ENCODE measurements around the gene PFKL. TPM values are rescaled to one million over a fixed set of nuclear protein-coding genes. Genes with fewer than 3 reads are reported as not detected.
A peak's percentile ranks its signal among the peaks of the same experiment; 100 is the strongest.

PFKL gene
- total RNA-seq, 3 donors from 2014 or later (not counting 1 experiment from before 2014, with no cell fraction given) = 89.7 to 91.3 (median 89.9) TPM

- no peaks in the 10 kb centered on the region for H3K27me3 Mint-ChIP-seq (ENCODE audit: low read depth in 2 of 2)
- no peak overlapping the region for H3K27ac Mint-ChIP-seq
- no peaks in the 10 kb centered on the region for H3K36me3 Mint-ChIP-seq
- Histone ChIP-seq H3K27me3 (ENCODE audit: control insufficient read depth, insufficient read depth, low read length) (no peaks in the 10 kb centered on the region), H3K4me1 (ENCODE audit: control insufficient read depth, insufficient read depth, low read length) (peaks cover 22% of the 10 kb centered on the region), H3K36me3 (ENCODE audit: control insufficient read depth, insufficient read depth, low read length) (peaks cover 7% of the 10 kb centered on the region), H3K4me3 (ENCODE audit: low read length) (no peak overlapping the region), H3K9me3 (ENCODE audit: control insufficient read depth, insufficient read depth, low read length) (no peaks in the 10 kb centered on the region), H3K27ac (ENCODE audit: low read length) (no peak overlapping the region)
- H3K4me3 Mint-ChIP-seq = no peak overlapping the region
- no peak for TF ChIP-seq CTCF (IDR thresholded peaks at IDR 0.05)
- intact Hi-C loops (cut with micrococcal nuclease) = no loop called here
- ATAC-seq (no peak), DNase-seq (no peak)
- H3K4me1 Mint-ChIP-seq = peaks cover 4 to 44% of the 10 kb centered on the region in 2 donors
- no peaks in the 10 kb centered on the region for H3K9me3 Mint-ChIP-seq
- WGBS (ENCODE audit: insufficient coverage) = 88% methylated on average over 9 of the region's 9 CpGs
These were observed 5.8 kb downstream of the PFKL start for GRCh38 chr21:44305691-44306090.

GRCh38 chr21:44306936-44307704 is 7.3 kb downstream of the PFKL start:
- no peak overlapping the region for H3K4me3 Mint-ChIP-seq
- Histone ChIP-seq H3K27me3 (ENCODE audit: control insufficient read depth, insufficient read depth, low read length) (no peaks in the 10 kb centered on the region), H3K9me3 (ENCODE audit: control insufficient read depth, insufficient read depth, low read length) (no peaks in the 10 kb centered on the region), H3K4me3 (ENCODE audit: low read length) (no peak overlapping the region), H3K36me3 (ENCODE audit: control insufficient read depth, insufficient read depth, low read length) (peaks cover 20% of the 10 kb centered on the region), H3K4me1 (ENCODE audit: control insufficient read depth, insufficient read depth, low read length) (peaks cover 8% of the 10 kb centered on the region), H3K27ac (ENCODE audit: low read length) (no peak overlapping the region)
- intact Hi-C loops (cut with micrococcal nuclease) = no loop called here
- no peak for TF ChIP-seq CTCF (IDR thresholded peaks at IDR 0.05)
- ATAC-seq (no peak), DNase-seq (no peak)
- no peaks in the 10 kb centered on the region for H3K9me3 Mint-ChIP-seq
- H3K27me3 Mint-ChIP-seq (ENCODE audit: low read depth in 2 of 2) = no peaks in the 10 kb centered on the region
- H3K27ac Mint-ChIP-seq = no peak overlapping the region
- H3K36me3 Mint-ChIP-seq = no peaks in the 10 kb centered on the region
- 98% methylated on average over 21 of the region's 21 CpGs for WGBS (ENCODE audit: insufficient coverage)
- peaks cover 4 to 35% of the 10 kb centered on the region in 2 donors for H3K4me1 Mint-ChIP-seq

- WGBS (ENCODE audit: insufficient coverage) = 96% methylated on average over 28 of the region's 28 CpGs
- Mint-ChIP-seq H3K9me3 (no peaks in the 10 kb centered on the region), H3K4me3 (no peak overlapping the region), H3K36me3 (no peaks in the 10 kb centered on the region), H3K27ac (no peak overlapping the region), H3K27me3 (ENCODE audit: low read depth in 2 of 2) (no peaks in the 10 kb centered on the region), H3K4me1 (peaks cover 0 to 20% of the 10 kb centered on the region in 2 donors)
- Histone ChIP-seq H3K27ac (ENCODE audit: low read length) (no peak overlapping the region), H3K4me1 (ENCODE audit: control insufficient read depth, insufficient read depth, low read length) (no peaks in the 10 kb centered on the region), H3K4me3 (ENCODE audit: low read length) (no peak overlapping the region), H3K9me3 (ENCODE audit: control insufficient read depth, insufficient read depth, low read length) (no peaks in the 10 kb centered on the region), H3K36me3 (ENCODE audit: control insufficient read depth, insufficient read depth, low read length) (peaks cover 40% of the 10 kb centered on the region), H3K27me3 (ENCODE audit: control insufficient read depth, insufficient read depth, low read length) (no peaks in the 10 kb centered on the region)
- DNase-seq (no peak), ATAC-seq (peak in 1 of 3 donors; percentile 19)
- intact Hi-C loops (cut with micrococcal nuclease) = no loop called here
- TF ChIP-seq CTCF (IDR thresholded peaks at IDR 0.05) = no peak
These were observed 11.0 kb downstream of the PFKL start for GRCh38 chr21:44310628-44311507.
